ENCODE measurements around the gene SHANK3. TPM values are rescaled to one million over a fixed set of nuclear protein-coding genes. Genes with fewer than 3 reads are reported as not detected.

Gene SHANK3
- total and polyA plus RNA-seq, 2 of the 8 experiments (the other 6 are each of a cell fraction or from before 2014, with no cell fraction given), result 1.5 to 6.0 TPM

- H2BK120ac ChIP-seq (replicated peaks; ENCODE audit: low read depth, low read length), result no peak overlapping the region
- H3K79me2 ChIP-seq (ENCODE audit: control insufficient read depth in 1 of 2, insufficient read depth in 2 of 2, low read length in 2 of 2), result no peaks in the 10 kb centered on the region
- no peak overlapping the region for H3K14ac ChIP-seq (ENCODE audit: insufficient read length)
- POLR2A ChIA-PET (ENCODE audit: partially characterized antibody), result interaction anchor here (0.9 kb wide), 1 partner anchor 8 kb away, joined by 3 read pairs; no protein-coding TSS in a partner anchor
- no peak overlapping the region for H3K9ac ChIP-seq (replicated peaks in 1 of 4; ENCODE audit: extremely low read depth in 1 of 4, low read depth in 3 of 4, low read length in 3 of 4)
- H2BK12ac ChIP-seq (ENCODE audit: low read depth, low read length), result no peak overlapping the region
- no peak overlapping the region for H2BK5ac ChIP-seq (ENCODE audit: low read depth, low read length)
- H3K23me2 ChIP-seq (ENCODE audit: low read depth, low read length), result peaks cover 1% of the 10 kb centered on the region; the same call in 1 of the 2 replicates
- no peak overlapping the region for H3K4me3 ChIP-seq (ENCODE audit: extremely low read depth in 1 of 4, insufficient read depth in 2 of 4, low read depth in 3 of 4, low read length in 4 of 4)
- no peak for FAIRE-seq
- peaks cover 13 to 26% of the 10 kb centered on the region in 2 experiments for H4K20me1 ChIP-seq (replicated peaks in 1 of 2; ENCODE audit: control insufficient read depth in 1 of 2, insufficient read depth in 2 of 2, low read length in 2 of 2)
- peaks cover 0 to 6% (median 0%) of the 10 kb centered on the region in 4 experiments; a peak in 2 of 7 replicates for H3K4me1 ChIP-seq (replicated peaks in 1 of 4; ENCODE audit: control insufficient read depth in 3 of 4, insufficient read depth in 4 of 4, low read length in 3 of 4)
- no peak overlapping the region for H3K27ac ChIP-seq (ENCODE audit: low read depth, low read length)
- H3K4me2 ChIP-seq (ENCODE audit: insufficient read depth in 1 of 2, low read depth in 2 of 2, low read length in 2 of 2), result no peak overlapping the region
- H3K36me3 ChIP-seq (ENCODE audit: control insufficient read depth in 2 of 4, insufficient read depth in 4 of 4, low read length in 3 of 4), result peaks cover 0 to 7% (median 2%) of the 10 kb centered on the region in 4 experiments; a peak in 3 of 8 replicates
- H2AFZ ChIP-seq (ENCODE audit: low read length), result no peak overlapping the region
- no peak overlapping the region for H2BK15ac ChIP-seq (ENCODE audit: low read length)
- H4K91ac ChIP-seq (replicated peaks; ENCODE audit: insufficient read length, low read length), result no peak overlapping the region
- DNase-seq (ENCODE audit: low read depth in 1 of 2, low spot score in 2 of 2), result no peak
- no peak overlapping the region for H3K18ac ChIP-seq (ENCODE audit: extremely low read depth, low read length)
- no peak overlapping the region for H3K56ac ChIP-seq (replicated peaks; ENCODE audit: insufficient read length, low read depth, low read length)
- no peak overlapping the region for H3K4ac ChIP-seq (replicated peaks; ENCODE audit: insufficient read length, low read depth, low read length)
- TF ChIP-seq SUZ12 (IDR thresholded peaks at IDR 0.05; ENCODE audit: low read length) (no peak), CTBP2 (IDR thresholded peaks at IDR 0.05; ENCODE audit: borderline replicate concordance, insufficient read depth, insufficient read length, low read length) (no peak), ATF2 (IDR thresholded peaks at IDR 0.05; ENCODE audit: low read length) (no peak), TBP (IDR thresholded peaks at IDR 0.05; ENCODE audit: low read depth, low read length) (no peak), CBX5 (IDR thresholded peaks at IDR 0.05; ENCODE audit: low read depth, low read length) (no peak), ZNF274 (IDR thresholded peaks at IDR 0.05; ENCODE audit: borderline replicate concordance, extremely low read depth, low read length) (no peak), HDAC6 (IDR thresholded peaks at IDR 0.05; ENCODE audit: low read depth, low read length) (no peak), RBBP5 (IDR thresholded peaks at IDR 0.05; ENCODE audit: borderline replicate concordance, low read depth, low read length) (no peak)
- H3K79me1 ChIP-seq (ENCODE audit: low read depth, low read length), result no peaks in the 10 kb centered on the region
- H2AK5ac ChIP-seq (ENCODE audit: low read depth, low read length), result no peak overlapping the region
- H4K8ac ChIP-seq (ENCODE audit: extremely low read depth, insufficient read depth, low read length), result no peak overlapping the region; the same call in 1 of the 2 replicates
- no peaks in the 10 kb centered on the region for H3K9me3 ChIP-seq (ENCODE audit: insufficient read depth in 2 of 2, low read depth in 1 of 2, low read length in 1 of 2)
- no peak overlapping the region for H4K5ac ChIP-seq (ENCODE audit: insufficient read length, low read depth, low read length)
- peaks cover 31 to 66% (median 51%) of the 10 kb centered on the region in 4 experiments for H3K27me3 ChIP-seq (replicated peaks in 1 of 4; ENCODE audit: control insufficient read depth in 3 of 4, extremely low read depth in 1 of 4, insufficient read depth in 3 of 4, low read length in 3 of 4)
- WGBS, 2 experiments (ENCODE audit: extremely low coverage in 1 of 2, insufficient coverage in 1 of 2, insufficient read length in 1 of 2, insufficient replicate concordance in 2 of 2, low coverage in 1 of 2, low lambda C conversion rate in 2 of 2, missing lambda C conversion rate in 1 of 2), result 85% methylated on average over 26 of the region's 33 CpGs; no CpG with 5 or more reads in 1 of the 2 experiments
- CTCF ChIA-PET (ENCODE audit: partially characterized antibody), result interaction anchor here (0.8 to 4.1 kb wide), 8 partner anchors 8 to 94 kb away, joined by 3 to 24 read pairs (median 6); partner anchors contain the start of gene ARSA
- H3K23ac ChIP-seq (ENCODE audit: insufficient read length), result no peak overlapping the region
- H2BK20ac ChIP-seq (ENCODE audit: low read length), result no peak overlapping the region
Observed at GRCh38 chr22:50722048-50722701, 49.6 kb downstream of the SHANK3 start.
